Activated CD4-positive, CD25-positive, alpha-beta regulatory T cell treated with anti-CD3 and anti-CD28 coated beads, Interleukin-2, amount 50 U/mL, for 16 hours (primary cell): Measurements from ENCODE around the gene ZNF648.
"Not testable (repeated sequence)": the region's sequence is repeated elsewhere in the genome, so short reads cannot be mapped to it uniquely, and the experiment has no call there.

Experiments
- DNase-seq: peaks from one replicate; pipeline ENCODE4 v3.0.0-alpha.2; 2020; ENCODE audit warnings: low read depth, low spot score

The ZNF648 gene

GRCh38 chr1:182029002-182029378 is 32.5 kb downstream of the ZNF648 start:
- no peak for DNase-seq

GRCh38 chr1:182015360-182015759 is 46.2 kb downstream of the ZNF648 start:
- DNase-seq: no peak

GRCh38 chr1:182010800-182011370 is 50.6 kb downstream of the ZNF648 start:
- not testable (repeated sequence) for DNase-seq

GRCh38 chr1:182005398-182005797 is 56.1 kb downstream of the ZNF648 start:
- not testable (repeated sequence) for DNase-seq

- no peak for DNase-seq
Observed at GRCh38 chr1:182004601-182005000, 56.9 kb downstream of the ZNF648 start.
